Measurements from ENCODE around the gene LUZP2.

DNA sequence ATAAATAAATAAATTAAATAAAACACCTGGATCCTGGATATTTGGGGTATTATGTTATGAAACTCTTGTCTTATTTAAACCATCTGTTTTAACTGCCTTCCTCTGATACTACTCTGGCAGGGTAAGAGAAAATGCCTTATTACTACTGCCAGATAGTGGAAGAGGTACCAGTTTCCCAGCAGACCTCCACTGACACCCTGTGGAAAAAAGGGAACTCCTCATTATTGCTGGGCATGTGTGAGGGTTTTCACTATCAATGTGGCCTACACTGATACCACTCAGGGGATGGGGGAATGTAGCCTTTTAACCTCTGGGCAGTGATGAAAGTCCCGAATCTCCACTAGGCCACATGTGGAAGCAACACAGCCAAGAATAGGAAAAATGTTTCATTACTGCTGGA lies 121.0 kb downstream of the LUZP2 start:
- TF ChIP-seq, protein P1, sequence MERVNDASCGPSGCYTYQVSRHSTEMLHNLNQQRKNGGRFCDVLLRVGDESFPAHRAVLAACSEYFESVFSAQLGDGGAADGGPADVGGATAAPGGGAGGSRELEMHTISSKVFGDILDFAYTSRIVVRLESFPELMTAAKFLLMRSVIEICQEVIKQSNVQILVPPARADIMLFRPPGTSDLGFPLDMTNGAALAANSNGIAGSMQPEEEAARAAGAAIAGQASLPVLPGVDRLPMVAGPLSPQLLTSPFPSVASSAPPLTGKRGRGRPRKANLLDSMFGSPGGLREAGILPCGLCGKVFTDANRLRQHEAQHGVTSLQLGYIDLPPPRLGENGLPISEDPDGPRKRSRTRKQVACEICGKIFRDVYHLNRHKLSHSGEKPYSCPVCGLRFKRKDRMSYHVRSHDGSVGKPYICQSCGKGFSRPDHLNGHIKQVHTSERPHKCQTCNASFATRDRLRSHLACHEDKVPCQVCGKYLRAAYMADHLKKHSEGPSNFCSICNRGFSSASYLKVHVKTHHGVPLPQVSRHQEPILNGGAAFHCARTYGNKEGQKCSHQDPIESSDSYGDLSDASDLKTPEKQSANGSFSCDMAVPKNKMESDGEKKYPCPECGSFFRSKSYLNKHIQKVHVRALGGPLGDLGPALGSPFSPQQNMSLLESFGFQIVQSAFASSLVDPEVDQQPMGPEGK (CRISPR knock-in tag; IDR thresholded peaks at IDR 0.05; ENCODE audit: borderline replicate concordance) = no peak
- TF ChIP-seq, protein P2, sequence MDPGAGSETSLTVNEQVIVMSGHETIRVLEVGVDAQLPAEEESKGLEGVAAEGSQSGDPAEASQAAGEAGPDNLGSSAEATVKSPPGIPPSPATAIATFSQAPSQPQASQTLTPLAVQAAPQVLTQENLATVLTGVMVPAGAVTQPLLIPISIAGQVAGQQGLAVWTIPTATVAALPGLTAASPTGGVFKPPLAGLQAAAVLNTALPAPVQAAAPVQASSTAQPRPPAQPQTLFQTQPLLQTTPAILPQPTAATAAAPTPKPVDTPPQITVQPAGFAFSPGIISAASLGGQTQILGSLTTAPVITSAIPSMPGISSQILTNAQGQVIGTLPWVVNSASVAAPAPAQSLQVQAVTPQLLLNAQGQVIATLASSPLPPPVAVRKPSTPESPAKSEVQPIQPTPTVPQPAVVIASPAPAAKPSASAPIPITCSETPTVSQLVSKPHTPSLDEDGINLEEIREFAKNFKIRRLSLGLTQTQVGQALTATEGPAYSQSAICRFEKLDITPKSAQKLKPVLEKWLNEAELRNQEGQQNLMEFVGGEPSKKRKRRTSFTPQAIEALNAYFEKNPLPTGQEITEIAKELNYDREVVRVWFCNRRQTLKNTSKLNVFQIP (CRISPR knock-in tag; IDR thresholded peaks at IDR 0.05; ENCODE audit: borderline replicate concordance, low read depth) = no peak
- TF ChIP-seq ZFP3 (CRISPR knock-in tag; IDR thresholded peaks at IDR 0.05) (no peak), ZFP30 (CRISPR knock-in tag; IDR thresholded peaks at IDR 0.05) (no peak), TOX (CRISPR knock-in tag; IDR thresholded peaks at IDR 0.05; ENCODE audit: borderline replicate concordance) (no peak), ARNTL (CRISPR knock-in tag; IDR thresholded peaks at IDR 0.05; ENCODE audit: borderline replicate concordance, low read depth) (no peak), ZNF70 (CRISPR knock-in tag; IDR thresholded peaks at IDR 0.05) (no peak)
- TF ChIP-seq, protein P3, sequence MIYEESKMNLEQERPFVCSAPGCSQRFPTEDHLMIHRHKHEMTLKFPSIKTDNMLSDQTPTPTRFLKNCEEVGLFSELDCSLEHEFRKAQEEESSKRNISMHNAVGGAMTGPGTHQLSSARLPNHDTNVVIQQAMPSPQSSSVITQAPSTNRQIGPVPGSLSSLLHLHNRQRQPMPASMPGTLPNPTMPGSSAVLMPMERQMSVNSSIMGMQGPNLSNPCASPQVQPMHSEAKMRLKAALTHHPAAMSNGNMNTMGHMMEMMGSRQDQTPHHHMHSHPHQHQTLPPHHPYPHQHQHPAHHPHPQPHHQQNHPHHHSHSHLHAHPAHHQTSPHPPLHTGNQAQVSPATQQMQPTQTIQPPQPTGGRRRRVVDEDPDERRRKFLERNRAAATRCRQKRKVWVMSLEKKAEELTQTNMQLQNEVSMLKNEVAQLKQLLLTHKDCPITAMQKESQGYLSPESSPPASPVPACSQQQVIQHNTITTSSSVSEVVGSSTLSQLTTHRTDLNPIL (CRISPR knock-in tag; IDR thresholded peaks at IDR 0.05; ENCODE audit: low read depth) = no peak
